HG03342 (cell line): Measurements from ENCODE around the gene AGFG1.
"Not testable (repeated sequence)": the region's sequence is repeated elsewhere in the genome, so short reads cannot be mapped to it uniquely, and the experiment has no call there.

Experiments
- ATAC-seq: cut with Tn5 transposase; IDR thresholded peaks from one replicate; pipeline ENCODE4 v1.9.1; 2021; ENCODE audit warnings: mild to moderate bottlenecking, moderate library complexity; ENCODE audit not compliant: unreplicated experiment

AGFG1 gene

GRCh38 chr2:227598835-227599503 is 127.0 kb downstream of the AGFG1 start, which contains the start of gene SCYGR2:
SCYGR2 (plus strand) TSS chr2:227598893; CDS start chr2:227598893, 0 bp downstream.
- ATAC-seq, result not testable (repeated sequence)

GRCh38 chr2:227602358-227602757 is 130.4 kb downstream of the AGFG1 start:
- ATAC-seq, result no peak

- ATAC-seq, result no peak
Measured at GRCh38 chr2:227606476-227606875, 134.5 kb downstream of the AGFG1 start.

GRCh38 chr2:227607941-227608340 is 136.0 kb downstream of the AGFG1 start:
- ATAC-seq, result no peak

GRCh38 chr2:227608561-227609338 is 136.8 kb downstream of the AGFG1 start:
- ATAC-seq, result no peak

- no peak for ATAC-seq
Measured at GRCh38 chr2:227610123-227610522, 138.2 kb downstream of the AGFG1 start.
